PC-9 (cell line): ENCODE data around the gene FCMR. TPM values are rescaled to one million over a fixed set of nuclear protein-coding genes. Genes with fewer than 3 reads are reported as not detected.

ENCODE experiments used
- BruUV-seq: library from RNA; stranded (reverse); fragments of 400-500 nt; replicated peaks from 2 replicates; lab custom pipeline; 2021; lab: Mats Ljungman, UMichigan
- CTCF ChIA-PET: fragments of 300-600 bp; sonication (Branson Sonifier 250); formaldehyde crosslinking; loops from one replicate; lab custom pipeline; 2022; ENCODE audit warnings: antibody characterized with exemption; lab: Charles Lee
- POLR2A ChIA-PET: fragments of 300-600 bp; sonication (Branson Sonifier 250); formaldehyde crosslinking; loops from one replicate; lab custom pipeline; 2022; ENCODE audit warnings: antibody characterized with exemption; ENCODE audit not compliant: unreplicated experiment; lab: Charles Lee
- DNase-seq, 2 experiments: peaks; one replicate each; pipeline versions ENCODE4 v3.0.0 to v3.0.0-alpha.2; 2015 to 2022; ENCODE audit warnings: mixed read lengths in 1 of 2
- H2AFZ ChIP-seq: fragments of 200-600 bp; sonication (generic); 2 replicates; pipeline ENCODE4 v1.8.1; 2017; ENCODE audit warnings: antibody characterized with exemption
- H3F3A ChIP-seq: fragments of 200-600 bp; sonication (generic); 2 replicates; pipeline ENCODE4 v1.8.1; 2017; ENCODE audit warnings: antibody characterized with exemption, mild to moderate bottlenecking, low read depth; ENCODE audit not compliant: insufficient read depth
- H3K27ac ChIP-seq: fragments of 200-600 bp; sonication (generic); 2 replicates; pipeline ENCODE4 v1.6.1; 2016; ENCODE audit warnings: mixed run types
- H3K27me3 ChIP-seq: fragments of 200-600 bp; sonication (generic); 2 replicates; pipeline ENCODE4 v1.6.1; 2016; ENCODE audit warnings: low read depth, mixed run types; ENCODE audit not compliant: insufficient read depth
- H3K36me3 ChIP-seq: fragments of 200-600 bp; sonication (generic); 2 replicates; pipeline ENCODE4 v1.6.1; 2016; ENCODE audit warnings: low read depth, mixed run types
- H3K4me1 ChIP-seq: fragments of 200-600 bp; sonication (generic); replicated peaks from 2 replicates; pipeline ENCODE4 v1.6.1; 2016; ENCODE audit warnings: mixed run types; ENCODE audit not compliant: insufficient read depth
- H3K4me2 ChIP-seq: fragments of 200-600 bp; sonication (generic); 2 replicates; pipeline ENCODE4 v1.6.1; 2017; ENCODE audit warnings: mixed run types
- H3K4me3 ChIP-seq: fragments of 200-600 bp; sonication (generic); 2 replicates; pipeline ENCODE4 v1.6.1; 2016; ENCODE audit warnings: mixed run types
- H3K79me2 ChIP-seq: fragments of 200-600 bp; sonication (generic); 2 replicates; pipeline ENCODE4 v1.6.1; 2017; ENCODE audit warnings: low read depth, mixed run types
- H3K9me2 ChIP-seq: fragments of 200-600 bp; sonication (generic); 2 replicates; pipeline ENCODE4 v1.8.1; 2017; ENCODE audit warnings: mild to moderate bottlenecking; ENCODE audit not compliant: insufficient read depth
- H3K9me3 ChIP-seq: fragments of 200-600 bp; sonication (generic); 2 replicates; pipeline ENCODE4 v1.8.1; 2016; ENCODE audit warnings: low read depth; ENCODE audit not compliant: insufficient read depth
- H4K20me1 ChIP-seq: fragments of 200-600 bp; sonication (generic); 2 replicates; pipeline ENCODE4 v1.8.1; 2017; ENCODE audit not compliant: insufficient read depth
- CTCF ChIP-seq: fragments of 200-600 bp; sonication (generic); conservative IDR thresholded peaks from 2 replicates; pipeline ENCODE4 v1.6.1; 2017; ENCODE audit warnings: mixed run types, antibody characterized with exemption, mild to moderate bottlenecking, moderate library complexity
- EZH2 ChIP-seq: fragments of 200-600 bp; sonication (generic); IDR thresholded peaks from 2 replicates; pipeline ENCODE4 v1.8.0; 2017; ENCODE audit warnings: antibody characterized with exemption, low read depth
- intact Hi-C: fragments of 100-400 bp; cut with micrococcal nuclease; formaldehyde crosslinking; loops from one replicate; pipeline ENCODE4 v1.10.0; 2022; ENCODE audit not compliant: unreplicated experiment
- total RNA-seq: library from RNA; stranded (reverse); gene quantifications from 2 replicates; pipeline ENCODE4 v1.2.3, GENCODE V29; 2021

The FCMR gene
- total RNA-seq, 1 experiment from 2014 or later = 1.2 TPM

- no peak for DNase-seq
- no TSS peak for BruUV-seq
- Histone ChIP-seq H3K36me3 (no peaks in the 10 kb centered on the region), H3K27ac (no peak overlapping the region), H3K4me2 (no peak overlapping the region), H3K9me2 (no peaks in the 10 kb centered on the region), H3K79me2 (no peaks in the 10 kb centered on the region), H4K20me1 (no peaks in the 10 kb centered on the region), H3F3A (peaks cover 16% of the 10 kb centered on the region; the same call in 1 of the 2 replicates), H3K4me1 (peaks cover 19% of the 10 kb centered on the region), H2AFZ (no peak overlapping the region), H3K27me3 (no peaks in the 10 kb centered on the region), H3K9me3 (no peaks in the 10 kb centered on the region), H3K4me3 (no peak overlapping the region)
- TF ChIP-seq CTCF = no peak
- POLR2A ChIA-PET = no interaction called here
- intact Hi-C loops = no loop called here
- CTCF ChIA-PET = no interaction called here
These were observed 1.5 kb upstream of the FCMR start for GRCh38 chr1:206923009-206923960.

GRCh38 chr1:206922524-206922923 is 783 bp upstream of the FCMR start:
- peaks cover 14% of the 10 kb centered on the region for H3K4me1 ChIP-seq
- H3K27ac ChIP-seq = no peak overlapping the region
- no peaks in the 10 kb centered on the region for H4K20me1 ChIP-seq
- no TSS peak for BruUV-seq
- no peak overlapping the region for H3K4me2 ChIP-seq
- H2AFZ ChIP-seq = no peak overlapping the region
- CTCF ChIA-PET = interaction anchor here (0.5 kb wide), 1 partner anchor 59 kb away, joined by 3 read pairs; no protein-coding TSS in a partner anchor
- no peak overlapping the region for H3K4me3 ChIP-seq
- intact Hi-C loops = no loop called here
- H3K27me3 ChIP-seq = no peaks in the 10 kb centered on the region
- peaks cover 10% of the 10 kb centered on the region; the same call in 1 of the 2 replicates for H3F3A ChIP-seq
- no peaks in the 10 kb centered on the region for H3K36me3 ChIP-seq
- H3K79me2 ChIP-seq = no peaks in the 10 kb centered on the region
- no peaks in the 10 kb centered on the region for H3K9me3 ChIP-seq
- H3K9me2 ChIP-seq = no peaks in the 10 kb centered on the region
- TF ChIP-seq EZH2 (no peak), CTCF (no peak)
- POLR2A ChIA-PET = no interaction called here
- DNase-seq = no peak

- Histone ChIP-seq H3K4me3 (no peak overlapping the region), H3K27ac (no peak overlapping the region), H3K36me3 (no peaks in the 10 kb centered on the region), H3K9me2 (no peaks in the 10 kb centered on the region), H3K4me1 (no peaks in the 10 kb centered on the region), H3K79me2 (no peaks in the 10 kb centered on the region), H3K9me3 (no peaks in the 10 kb centered on the region), H2AFZ (no peak overlapping the region), H3K27me3 (no peaks in the 10 kb centered on the region), H3K4me2 (no peak overlapping the region), H3F3A (no peaks in the 10 kb centered on the region), H4K20me1 (no peaks in the 10 kb centered on the region)
- ChIA-PET POLR2A (no interaction called here), CTCF (no interaction called here)
- TF ChIP-seq CTCF = no peak
- TF ChIP-seq EZH2 = no peak
- DNase-seq = no peak
- intact Hi-C loops = no loop called here
- BruUV-seq = no TSS peak
These were observed 3.7 kb downstream of the FCMR start for GRCh38 chr1:206918076-206918475.
